ENCODE data around the gene KCNJ14.

Gene KCNJ14

GRCh38 chr19:48509467-48510194 is 54.3 kb downstream of the KCNJ14 start:
- no peak for DNase-seq

DNA sequence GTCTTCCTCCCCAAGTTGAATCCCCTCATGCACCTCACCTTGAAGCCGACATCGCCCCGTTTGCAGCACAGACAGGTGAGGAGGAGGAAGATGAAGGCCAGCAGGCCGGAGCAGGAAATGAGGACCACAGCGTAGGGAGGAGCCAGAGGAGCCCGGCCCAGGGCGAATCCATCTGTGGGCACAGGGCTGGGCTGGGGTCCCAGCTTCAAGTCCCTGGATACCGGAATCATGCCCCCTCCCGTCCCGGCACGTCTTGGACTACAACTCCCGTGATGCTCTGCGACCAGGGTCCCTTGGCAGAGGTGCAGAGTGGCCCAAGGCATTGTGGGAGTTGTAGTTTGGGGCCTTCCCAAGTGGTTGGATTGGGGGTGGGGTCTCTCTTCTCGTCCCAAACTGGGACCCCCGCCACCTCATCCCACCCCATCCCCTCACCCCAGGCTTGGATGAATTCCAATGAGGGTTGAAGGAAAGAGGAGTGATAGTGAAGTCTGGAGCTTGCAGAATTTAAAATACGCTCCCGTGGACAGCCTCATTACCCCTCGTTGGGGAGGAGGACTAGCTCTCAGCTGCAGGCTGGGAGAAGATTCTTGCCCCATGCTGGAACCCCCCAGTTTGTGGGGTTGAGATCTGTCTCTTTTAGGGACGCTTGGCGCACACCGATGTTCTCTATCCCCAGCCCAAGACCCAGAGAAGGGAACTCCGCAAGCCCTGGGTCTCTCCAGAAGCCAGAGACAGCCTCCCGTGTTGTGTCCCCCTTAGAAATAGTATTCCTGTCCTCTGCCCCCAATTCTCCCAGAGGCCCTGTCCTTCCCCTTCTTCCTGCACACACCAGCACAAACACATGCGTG is 55.3 kb downstream of the KCNJ14 start:
- peak; percentile 30 for DNase-seq

DNA sequence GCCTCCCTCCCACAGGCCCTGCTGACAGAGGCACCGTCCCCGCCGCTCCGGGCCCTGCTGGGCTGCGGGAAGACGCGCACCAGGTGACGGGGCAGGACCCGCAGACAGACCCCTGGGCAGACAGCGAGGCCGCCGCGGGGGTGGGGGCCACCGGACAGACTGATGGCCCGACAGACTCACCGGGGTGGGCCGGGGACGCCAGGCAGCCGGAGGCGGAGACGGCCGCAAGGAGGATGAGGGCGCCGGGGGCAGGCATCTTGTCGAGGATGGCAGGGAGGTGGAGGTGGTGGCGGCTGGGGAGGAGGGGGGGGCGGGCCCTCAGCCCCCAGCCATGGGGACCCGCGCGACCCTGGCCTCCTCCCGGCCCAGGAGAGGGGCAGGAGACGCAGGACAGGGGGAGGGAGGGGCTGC is 56.0 kb downstream of the KCNJ14 start:
- DNase-seq: no peak

GRCh38 chr19:48511800-48512503 is 56.6 kb downstream of the KCNJ14 start, which contains the start of gene LMTK3:
Gene LMTK3 (minus strand): TSS chr19:48511835. CDS start chr19:48511576, 259 bp downstream.
- DNase-seq: no peak

GRCh38 chr19:48512504-48513288 is 57.3 kb downstream of the KCNJ14 start:
- DNase-seq: no peak

DNA sequence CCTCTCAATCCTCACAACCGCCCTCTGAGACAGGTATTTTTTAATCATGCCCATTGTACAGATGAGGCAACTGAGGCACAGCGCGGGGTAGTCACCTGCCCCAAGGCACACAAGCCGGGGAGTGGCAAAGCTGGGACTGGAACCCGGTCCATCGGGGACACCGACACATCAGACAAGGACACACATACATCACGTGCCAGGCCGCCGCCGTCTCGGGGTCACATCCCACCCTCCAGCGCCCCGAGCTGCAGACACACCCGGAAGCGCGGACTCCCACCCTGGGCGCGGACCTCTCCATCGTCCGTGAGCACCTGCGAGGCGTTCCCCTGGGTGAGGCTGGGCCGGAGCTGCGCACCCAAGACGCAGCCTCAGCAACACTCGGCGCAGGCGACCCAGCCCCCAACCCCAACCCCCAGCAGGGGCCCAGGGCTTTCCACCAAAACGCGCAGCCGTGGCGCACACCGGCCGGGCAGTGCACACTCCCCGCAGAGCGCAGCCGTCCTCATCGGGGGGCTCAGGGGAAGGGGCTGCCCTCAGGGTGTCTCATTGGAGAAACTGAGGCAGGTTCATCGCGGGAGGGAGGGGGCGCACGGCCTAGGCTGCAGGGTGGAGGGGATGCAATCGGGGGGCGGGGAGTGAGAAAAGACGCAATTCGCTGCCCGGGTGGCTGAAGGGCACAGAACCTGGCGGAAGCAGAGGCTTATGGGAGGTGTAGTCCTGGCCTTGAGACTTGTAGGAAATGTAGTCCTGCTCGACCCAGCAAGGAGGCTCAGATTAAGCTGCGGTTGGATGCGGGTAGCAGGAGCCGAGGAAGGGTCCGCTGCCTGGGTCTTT is 58.1 kb downstream of the KCNJ14 start:
- DNase-seq: peak; percentile 45

DNA sequence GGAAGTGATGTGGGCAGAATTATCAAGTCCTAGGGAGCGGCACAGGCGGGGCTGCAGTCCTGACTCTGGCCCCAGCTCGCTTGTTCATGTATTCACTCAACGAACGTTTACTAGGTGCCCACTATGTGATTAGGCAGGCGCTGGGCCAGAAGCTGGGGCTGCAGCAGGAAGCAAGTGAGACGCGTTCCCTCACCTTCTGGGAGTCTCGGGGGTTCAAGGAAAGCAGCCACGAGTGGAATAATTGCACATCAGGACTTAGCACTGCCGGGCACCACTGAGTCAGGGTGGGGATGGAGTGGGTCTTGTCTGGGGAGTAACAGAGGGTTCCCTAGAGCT is 58.7 kb downstream of the KCNJ14 start:
- no peak for DNase-seq

DNA sequence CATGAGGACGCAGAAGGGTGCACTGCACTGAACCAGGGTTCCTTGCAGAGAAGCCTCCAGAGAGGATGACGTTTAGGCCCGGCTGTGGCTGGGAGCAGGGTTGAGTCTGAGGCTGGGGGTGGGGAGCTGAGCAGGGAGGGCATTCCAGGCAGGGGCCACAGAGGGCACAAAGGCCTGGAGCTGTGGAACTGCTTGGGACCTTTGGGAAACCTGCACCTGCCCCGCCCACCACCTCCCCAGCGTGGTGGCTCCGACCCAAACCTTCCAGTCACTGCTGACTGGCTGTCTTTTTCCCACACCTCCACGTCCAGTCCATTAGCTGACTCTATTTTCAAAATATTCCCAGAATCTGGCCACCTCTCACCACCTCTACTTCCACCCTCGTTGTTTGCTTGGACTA is 61.2 kb downstream of the KCNJ14 start:
- no peak for DNase-seq
